VCaP (cell line): ENCODE measurements around the gene GNAO1.

Experiments
- H3K27ac ChIP-seq: fragments of 450-650 bp; 2 replicates; pipeline ENCODE4 v1.5.1; 2017
- TF ChIP-seq, protein P1 (sequence below): fragments of 450-650 bp; conservative IDR thresholded peaks from 2 replicates; pipeline ENCODE4 v1.5.1; 2017; ENCODE audit warnings: mild to moderate bottlenecking, moderate library complexity

GNAO1 gene

DNA sequence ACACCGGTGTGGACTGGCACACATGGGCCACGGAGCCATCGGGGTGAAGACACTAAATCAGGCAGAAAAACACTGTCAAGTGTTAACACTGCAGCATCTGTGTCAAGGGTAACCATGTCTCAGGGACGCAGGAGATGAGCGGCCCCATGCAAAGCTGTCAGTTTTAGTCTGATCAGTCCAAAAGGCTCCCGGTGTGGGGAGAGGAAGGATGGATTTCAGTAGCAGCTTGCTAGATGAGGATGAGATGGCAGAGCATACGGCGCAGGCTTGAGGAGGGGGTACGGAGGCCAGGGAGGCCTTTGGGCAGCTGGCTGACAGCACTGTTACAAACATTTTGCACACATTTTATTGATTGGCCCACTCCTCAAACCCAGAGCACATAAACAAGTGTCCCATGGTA lies 98.1 kb downstream of the GNAO1 start:
- no peak overlapping the region for H3K27ac ChIP-seq
- TF ChIP-seq, protein P1, sequence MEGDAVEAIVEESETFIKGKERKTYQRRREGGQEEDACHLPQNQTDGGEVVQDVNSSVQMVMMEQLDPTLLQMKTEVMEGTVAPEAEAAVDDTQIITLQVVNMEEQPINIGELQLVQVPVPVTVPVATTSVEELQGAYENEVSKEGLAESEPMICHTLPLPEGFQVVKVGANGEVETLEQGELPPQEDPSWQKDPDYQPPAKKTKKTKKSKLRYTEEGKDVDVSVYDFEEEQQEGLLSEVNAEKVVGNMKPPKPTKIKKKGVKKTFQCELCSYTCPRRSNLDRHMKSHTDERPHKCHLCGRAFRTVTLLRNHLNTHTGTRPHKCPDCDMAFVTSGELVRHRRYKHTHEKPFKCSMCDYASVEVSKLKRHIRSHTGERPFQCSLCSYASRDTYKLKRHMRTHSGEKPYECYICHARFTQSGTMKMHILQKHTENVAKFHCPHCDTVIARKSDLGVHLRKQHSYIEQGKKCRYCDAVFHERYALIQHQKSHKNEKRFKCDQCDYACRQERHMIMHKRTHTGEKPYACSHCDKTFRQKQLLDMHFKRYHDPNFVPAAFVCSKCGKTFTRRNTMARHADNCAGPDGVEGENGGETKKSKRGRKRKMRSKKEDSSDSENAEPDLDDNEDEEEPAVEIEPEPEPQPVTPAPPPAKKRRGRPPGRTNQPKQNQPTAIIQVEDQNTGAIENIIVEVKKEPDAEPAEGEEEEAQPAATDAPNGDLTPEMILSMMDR = no peak

DNA sequence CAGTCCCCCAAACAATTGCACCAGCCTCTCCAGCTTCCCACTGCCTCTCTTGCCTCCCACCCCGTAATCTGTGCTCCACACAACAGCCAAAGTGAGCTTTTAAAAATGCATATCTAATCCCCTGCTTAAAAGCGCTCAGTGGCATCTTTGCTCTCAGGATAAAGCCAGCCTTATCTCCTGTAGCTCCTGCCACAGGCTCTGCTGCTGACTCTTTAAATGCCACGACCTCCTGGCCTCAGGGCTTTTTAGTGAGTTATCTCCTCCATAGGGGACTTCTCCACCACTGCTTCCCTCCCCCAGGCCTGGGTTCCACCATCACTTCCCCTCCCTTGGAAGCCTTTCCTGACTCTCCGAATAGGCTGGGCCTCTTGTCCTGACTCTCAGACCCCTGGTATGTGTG lies 98.6 kb downstream of the GNAO1 start:
- TF ChIP-seq, protein P1 = no peak
- H3K27ac ChIP-seq = no peak overlapping the region

DNA sequence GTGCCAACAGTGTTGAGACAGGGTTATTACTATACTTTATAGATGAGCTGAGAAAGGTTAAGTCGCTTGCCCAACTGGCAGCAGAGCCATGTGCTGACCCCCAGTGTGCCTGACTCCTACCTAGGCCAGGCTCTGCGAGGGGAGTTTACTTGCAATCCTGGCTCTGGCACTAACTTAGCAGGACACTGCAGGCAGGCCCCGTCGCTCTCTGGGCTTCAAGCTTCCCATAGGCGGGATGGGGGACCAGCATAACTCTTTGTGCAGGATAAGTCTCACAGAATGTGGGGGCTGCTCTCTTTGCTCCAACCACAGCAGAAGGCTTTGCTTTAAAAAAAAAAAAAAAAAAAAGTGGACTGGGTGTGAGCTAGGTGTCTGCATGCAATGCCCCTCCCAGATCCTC lies 102.7 kb downstream of the GNAO1 start:
- TF ChIP-seq, protein P1 = no peak

DNA sequence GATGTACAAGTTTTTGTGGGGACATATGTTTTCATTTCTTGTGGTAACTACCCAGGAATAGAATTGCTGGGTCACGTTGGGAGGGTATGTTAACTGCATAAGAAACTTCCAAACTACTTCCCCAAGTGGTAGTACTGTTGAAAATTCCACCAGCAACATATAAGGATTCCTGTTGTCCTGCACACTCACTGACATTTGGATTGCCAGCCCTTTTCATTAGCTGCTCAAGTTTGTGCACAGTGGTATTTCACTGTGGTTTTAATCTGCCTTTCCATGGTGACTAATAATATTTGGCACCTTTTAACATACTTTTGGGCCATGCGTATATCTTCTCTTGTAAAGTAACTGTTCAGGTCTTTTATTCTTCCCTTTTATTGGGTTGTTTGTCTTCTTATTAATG lies 103.3 kb downstream of the GNAO1 start:
- TF ChIP-seq, protein P1 = no peak
- no peak overlapping the region for H3K27ac ChIP-seq

More for the DNA sequence above, 102.7 kb downstream of the GNAO1 start:
- no peak overlapping the region for H3K27ac ChIP-seq

DNA sequence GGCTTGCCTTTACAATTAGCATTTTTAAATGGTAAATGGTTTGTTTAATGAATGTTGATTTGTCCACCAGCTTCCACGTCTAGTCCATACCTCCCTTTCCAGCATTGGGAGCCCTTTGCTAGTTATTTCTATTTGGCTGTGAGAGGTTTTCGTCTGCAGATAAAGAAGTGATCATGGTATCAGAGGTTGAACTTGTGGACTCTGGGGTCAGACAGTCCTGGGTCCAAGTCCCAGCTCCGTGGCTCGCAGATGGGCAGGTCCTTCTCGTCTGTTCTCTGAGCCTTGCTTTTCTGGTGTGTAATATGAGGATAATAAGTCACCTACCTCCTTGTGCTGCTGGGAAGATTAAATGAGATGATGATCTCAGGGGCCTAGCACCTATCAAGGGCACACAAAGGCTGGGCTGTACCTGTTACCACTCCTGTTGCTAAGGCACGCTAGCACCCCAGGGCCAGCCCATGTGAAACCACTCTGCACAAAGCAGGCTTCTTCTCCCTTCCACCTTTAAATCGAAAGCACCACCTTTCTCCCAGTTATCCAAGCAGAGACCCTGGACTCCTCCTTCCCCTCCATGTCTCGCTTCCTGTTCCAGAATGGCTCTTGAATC lies 103.9 kb downstream of the GNAO1 start:
- H3K27ac ChIP-seq = no peak overlapping the region
- TF ChIP-seq, protein P1 = no peak

DNA sequence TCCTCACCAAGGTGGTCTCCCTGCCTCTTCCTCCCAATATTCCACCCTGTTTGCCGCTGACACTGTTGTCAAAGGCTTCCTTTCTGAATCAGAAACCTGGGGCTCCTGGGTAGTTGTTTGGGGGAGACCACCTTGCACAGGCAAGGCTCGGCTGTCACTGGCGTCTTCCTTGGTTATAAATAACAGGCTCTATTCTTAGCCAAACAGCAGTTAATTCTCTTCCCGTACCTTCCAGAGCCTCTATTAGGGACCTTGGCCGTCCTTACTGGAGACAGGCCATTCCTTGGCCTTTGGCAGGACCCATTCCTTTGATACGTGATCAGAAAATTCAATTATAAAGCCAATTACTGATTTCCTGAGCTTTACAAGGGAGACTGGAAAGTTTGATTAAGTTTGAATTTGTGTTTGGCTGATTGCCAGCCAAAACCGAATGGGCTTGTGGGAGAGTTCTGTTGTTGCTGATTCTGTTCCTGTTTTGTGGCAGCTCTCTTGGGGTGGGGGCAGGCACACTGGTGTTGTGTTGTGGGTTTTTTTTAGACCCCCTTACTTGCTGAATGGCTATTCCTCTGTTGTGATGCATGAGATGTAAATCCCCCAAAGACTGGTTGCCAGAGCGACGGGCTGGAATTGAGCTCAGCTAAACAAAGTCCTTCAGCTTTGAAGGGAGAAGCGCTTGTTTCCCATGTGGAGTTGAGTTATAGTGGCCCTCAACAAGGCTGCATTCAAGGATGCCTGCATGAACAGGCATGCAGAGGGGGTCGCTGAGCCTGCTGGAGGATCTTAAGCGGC lies 104.6 kb downstream of the GNAO1 start:
- TF ChIP-seq, protein P1 = no peak
- H3K27ac ChIP-seq = no peak overlapping the region

DNA sequence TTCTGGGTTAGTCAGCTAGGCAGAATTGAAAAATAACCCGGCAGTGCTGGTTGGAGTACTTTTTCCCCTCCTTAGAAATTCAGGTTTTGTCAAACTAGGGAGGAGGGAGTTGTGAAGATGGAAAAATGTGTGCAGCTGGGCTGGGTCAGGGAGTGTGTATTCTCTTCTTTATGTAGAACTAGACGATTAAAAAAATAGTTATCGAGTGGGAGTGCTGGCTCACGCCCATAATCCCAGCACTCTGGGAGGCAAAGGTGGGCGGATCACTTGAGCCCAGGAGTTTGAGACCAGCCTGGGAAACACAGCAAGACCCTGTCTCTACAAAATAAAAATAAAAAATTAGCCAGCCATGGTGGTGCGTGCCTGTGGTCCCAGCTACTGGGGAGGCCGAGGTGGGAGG lies 106.4 kb downstream of the GNAO1 start:
- TF ChIP-seq, protein P1 = no peak
- H3K27ac ChIP-seq = no peak overlapping the region
